WTC11 (cell line): Measurements from ENCODE around the gene ATP6V1G3. TPM values are rescaled to one million over a fixed set of nuclear protein-coding genes. Genes with fewer than 3 reads are reported as not detected.

ENCODE experiments used
- ATAC-seq: fragments of 200-7000 bp; cut with Tn5 transposase; 2 replicates; pipeline ENCODE4 v1.10.0; 2021; ENCODE audit warnings: mild to moderate bottlenecking, moderate library complexity
- CTCF ChIA-PET: fragments of 300-600 bp; sonication (Branson Sonifier 250); formaldehyde crosslinking; loops from one replicate; lab custom pipeline; 2021; ENCODE audit warnings: antibody characterized with exemption; lab: Charles Lee
- POLR2A ChIA-PET: fragments of 350-600 bp; sonication (Branson Sonifier 250); formaldehyde crosslinking; loops from one replicate; lab custom pipeline; 2021; ENCODE audit warnings: antibody characterized with exemption; lab: Charles Lee
- DNase-seq: peaks from one replicate; pipeline ENCODE4 v3.0.0; 2021; ENCODE audit warnings: low spot score
- H3K27ac Mint-ChIP-seq: 2 replicates; pipeline ENCODE4 v1.8.0; 2021; ENCODE audit warnings: mixed read lengths
- H3K27me3 Mint-ChIP-seq: 2 replicates; pipeline ENCODE4 v1.8.0; 2021; ENCODE audit warnings: low read depth, mild to moderate bottlenecking, moderate library complexity, mixed read lengths
- H3K36me3 Mint-ChIP-seq: 2 replicates; pipeline ENCODE4 v1.8.0; 2021; ENCODE audit warnings: mixed read lengths
- H3K4me1 Mint-ChIP-seq: 2 replicates; pipeline ENCODE4 v1.8.0; 2022; ENCODE audit warnings: mixed read lengths
- H3K4me3 Mint-ChIP-seq: 2 replicates; pipeline ENCODE4 v1.8.0; 2021; ENCODE audit warnings: mild to moderate bottlenecking, moderate library complexity, mixed read lengths
- H3K9me3 Mint-ChIP-seq: 2 replicates; pipeline ENCODE4 v1.8.0; 2021; ENCODE audit warnings: mixed read lengths
- ATF3 ChIP-seq: sonication (generic); formaldehyde crosslinking; conservative IDR thresholded peaks from 2 replicates; pipeline ENCODE4 v1.8.1; 2022; ENCODE audit warnings: mild to moderate bottlenecking, missing genetic modification reagents
- CTCF ChIP-seq: fragments of 200-600 bp; IDR thresholded peaks from 2 replicates; pipeline ENCODE4 v1.8.0; 2022; ENCODE audit warnings: antibody characterized with exemption
- E2F4 ChIP-seq: sonication (generic); formaldehyde crosslinking; IDR thresholded peaks from 2 replicates; pipeline ENCODE4 v1.8.1; 2022; ENCODE audit warnings: low read depth, mild to moderate bottlenecking, moderate library complexity, missing genetic modification reagents, borderline replicate concordance
- EMX1 ChIP-seq: fragments of 250-450 bp; sonication (Bioruptor Pico); IDR thresholded peaks from 2 replicates; pipeline ENCODE4 v1.8.0; 2021; ENCODE audit warnings: mild to moderate bottlenecking
- ETV6 ChIP-seq: sonication (generic); formaldehyde crosslinking; IDR thresholded peaks from 2 replicates; pipeline ENCODE4 v1.8.1; 2022; ENCODE audit warnings: mild to moderate bottlenecking, missing genetic modification reagents
- FOXJ3 ChIP-seq: sonication (generic); formaldehyde crosslinking; IDR thresholded peaks from 2 replicates; pipeline ENCODE4 v1.9.0; 2021; ENCODE audit warnings: missing genetic modification reagents, mild to moderate bottlenecking, borderline replicate concordance
- GRHL2 ChIP-seq: fragments of 250-450 bp; sonication (Bioruptor Pico); IDR thresholded peaks from 2 replicates; pipeline ENCODE4 v1.8.0; 2022; ENCODE audit warnings: mild to moderate bottlenecking, moderate library complexity; ENCODE audit not compliant: insufficient replicate concordance, severe bottlenecking
- HMGA2 ChIP-seq: fragments of 250-450 bp; sonication (Bioruptor Pico); IDR thresholded peaks from 2 replicates; pipeline ENCODE4 v1.4.0; 2021; ENCODE audit warnings: mild to moderate bottlenecking, moderate library complexity
- IRF1 ChIP-seq: sonication (generic); formaldehyde crosslinking; IDR thresholded peaks from 2 replicates; pipeline ENCODE4 v1.8.0; 2023; ENCODE audit warnings: missing genetic modification reagents
- JUN ChIP-seq: sonication (generic); formaldehyde crosslinking; IDR thresholded peaks from 2 replicates; pipeline ENCODE4 v1.8.0; 2023; ENCODE audit warnings: mild to moderate bottlenecking, missing genetic modification reagents
- NFATC4 ChIP-seq: fragments of 250-450 bp; sonication (Bioruptor Pico); IDR thresholded peaks from 2 replicates; pipeline ENCODE4 v1.9.0; 2021; ENCODE audit warnings: mild to moderate bottlenecking
- SP1 ChIP-seq: sonication (generic); formaldehyde crosslinking; conservative IDR thresholded peaks from 2 replicates; pipeline ENCODE4 v1.8.1; 2022; ENCODE audit warnings: missing genetic modification reagents
- STAT6 ChIP-seq: sonication (generic); formaldehyde crosslinking; conservative IDR thresholded peaks from 2 replicates; pipeline ENCODE4 v1.8.1; 2023; ENCODE audit warnings: mild to moderate bottlenecking, low read depth, missing genetic modification reagents, moderate library complexity
- USF2 ChIP-seq: sonication (generic); formaldehyde crosslinking; IDR thresholded peaks from 2 replicates; pipeline ENCODE4 v1.8.1; 2023; ENCODE audit warnings: mild to moderate bottlenecking, missing genetic modification reagents, moderate library complexity
- ZBTB21 ChIP-seq: sonication (generic); formaldehyde crosslinking; IDR thresholded peaks from 2 replicates; pipeline ENCODE4 v1.8.1; 2023; ENCODE audit warnings: mild to moderate bottlenecking, missing genetic modification reagents, borderline replicate concordance
- ZNF232 ChIP-seq: sonication (generic); formaldehyde crosslinking; IDR thresholded peaks from 2 replicates; pipeline ENCODE4 v1.8.0; 2022; ENCODE audit warnings: mild to moderate bottlenecking, missing genetic modification reagents
- ZNF396 ChIP-seq: fragments of 250-450 bp; sonication (Bioruptor Pico); IDR thresholded peaks from 2 replicates; pipeline ENCODE4 v1.8.0; 2021; ENCODE audit warnings: mild to moderate bottlenecking, moderate library complexity, borderline replicate concordance
- total RNA-seq: library from RNA; stranded (reverse); gene quantifications from 3 replicates; pipeline ENCODE4 v1.2.3, GENCODE V29; 2021

ATP6V1G3 gene
- total RNA-seq, 1 experiment from 2014 or later, result not detected

- TF ChIP-seq ATF3 (no peak), NFATC4 (CRISPR knock-in tag) (no peak)
Measured at GRCh38 chr1:198545156-198545555, 4.7 kb upstream of the ATP6V1G3 start (continued).

- no peak overlapping the region for H3K27ac Mint-ChIP-seq
- ATAC-seq (no peak), DNase-seq (no peak)
- H3K9me3 Mint-ChIP-seq, result peaks cover 12% of the 10 kb centered on the region
- peaks cover 5% of the 10 kb centered on the region for H3K4me1 Mint-ChIP-seq
- ChIA-PET POLR2A (no interaction called here), CTCF (no interaction called here)
- no peak overlapping the region for H3K4me3 Mint-ChIP-seq
- no peaks in the 10 kb centered on the region for H3K36me3 Mint-ChIP-seq
- TF ChIP-seq CTCF, result no peak
- no peak for TF ChIP-seq STAT6 (CRISPR knock-in tag)
- TF ChIP-seq ZNF232, result no peak
- TF ChIP-seq ETV6, result no peak
- TF ChIP-seq SP1 (CRISPR knock-in tag), result no peak
- TF ChIP-seq ZNF396 (CRISPR knock-in tag), result no peak
- TF ChIP-seq EMX1 (CRISPR knock-in tag), result no peak
- TF ChIP-seq ZBTB21, result no peak
- TF ChIP-seq GRHL2 (CRISPR knock-in tag), result no peak
- TF ChIP-seq JUN (CRISPR knock-in tag), result no peak
- TF ChIP-seq E2F4, result no peak
- no peak for TF ChIP-seq USF2 (CRISPR knock-in tag)
- no peak for TF ChIP-seq FOXJ3 (CRISPR knock-in tag)
- TF ChIP-seq, all 79 proteins: peak for 0
- H3K27me3 Mint-ChIP-seq, result no peaks in the 10 kb centered on the region
Measured at GRCh38 chr1:198544265-198544664, 3.8 kb upstream of the ATP6V1G3 start.

- no peak overlapping the region for H3K4me3 Mint-ChIP-seq
Measured at GRCh38 chr1:198543670-198544260, 3.3 kb upstream of the ATP6V1G3 start.

More at GRCh38 chr1:198543670-198544260, 3.3 kb upstream of the ATP6V1G3 start:
- POLR2A ChIA-PET, result no interaction called here
- ATAC-seq, result no peak
- no peak for TF ChIP-seq IRF1 (CRISPR knock-in tag)
- peak; percentile 39; the same call in 1 of the 2 replicates for TF ChIP-seq HMGA2 (CRISPR knock-in tag)
- TF ChIP-seq, all 79 proteins: peak for 1
- H3K4me1 Mint-ChIP-seq, result peaks cover 10% of the 10 kb centered on the region
- no peak overlapping the region for H3K27ac Mint-ChIP-seq
- H3K36me3 Mint-ChIP-seq, result no peaks in the 10 kb centered on the region
- CTCF ChIA-PET, result no interaction called here
- no peaks in the 10 kb centered on the region for H3K27me3 Mint-ChIP-seq
- no peak for DNase-seq
- peaks cover 12% of the 10 kb centered on the region for H3K9me3 Mint-ChIP-seq
